PFSK-1 (cell line): ENCODE results near the gene H6PD.

Source experiments
- FOXP2 ChIP-seq: optimal IDR thresholded peaks from 2 replicates; pipeline ENCODE3; 2011; ENCODE audit warnings: borderline replicate concordance, control low read depth, inconsistent platforms; ENCODE audit not compliant: insufficient read depth; ENCODE audit errors: extremely low read length, extremely low read depth
- POLR2AphosphoS5 ChIP-seq: IDR thresholded peaks from 2 replicates; pipeline ENCODE4 v1.6.1; 2012; ENCODE audit warnings: low read depth, mild to moderate bottlenecking, control low read depth, low read length, moderate library complexity
- REST ChIP-seq, 2 experiments: IDR thresholded peaks; 2 replicates each; pipeline versions ENCODE4 v1.6.1 to v1.8.0; 2011 to 2012; ENCODE audit warnings: low read depth in 2 of 2, low read length in 2 of 2, control low read depth in 1 of 2, inconsistent platforms in 1 of 2, mild to moderate bottlenecking in 1 of 2, moderate library complexity in 1 of 2; ENCODE audit not compliant: insufficient read depth in 1 of 2
- SIN3A ChIP-seq: IDR thresholded peaks from 2 replicates; pipeline ENCODE4 v1.6.1; 2012; ENCODE audit warnings: mild to moderate bottlenecking, low read length, moderate library complexity, borderline replicate concordance; ENCODE audit not compliant: insufficient read depth
- TAF1 ChIP-seq: IDR thresholded peaks from 2 replicates; pipeline ENCODE4 v1.6.1; 2012; ENCODE audit warnings: low read length, control low read depth, borderline replicate concordance; ENCODE audit not compliant: insufficient read depth

H6PD gene

DNA sequence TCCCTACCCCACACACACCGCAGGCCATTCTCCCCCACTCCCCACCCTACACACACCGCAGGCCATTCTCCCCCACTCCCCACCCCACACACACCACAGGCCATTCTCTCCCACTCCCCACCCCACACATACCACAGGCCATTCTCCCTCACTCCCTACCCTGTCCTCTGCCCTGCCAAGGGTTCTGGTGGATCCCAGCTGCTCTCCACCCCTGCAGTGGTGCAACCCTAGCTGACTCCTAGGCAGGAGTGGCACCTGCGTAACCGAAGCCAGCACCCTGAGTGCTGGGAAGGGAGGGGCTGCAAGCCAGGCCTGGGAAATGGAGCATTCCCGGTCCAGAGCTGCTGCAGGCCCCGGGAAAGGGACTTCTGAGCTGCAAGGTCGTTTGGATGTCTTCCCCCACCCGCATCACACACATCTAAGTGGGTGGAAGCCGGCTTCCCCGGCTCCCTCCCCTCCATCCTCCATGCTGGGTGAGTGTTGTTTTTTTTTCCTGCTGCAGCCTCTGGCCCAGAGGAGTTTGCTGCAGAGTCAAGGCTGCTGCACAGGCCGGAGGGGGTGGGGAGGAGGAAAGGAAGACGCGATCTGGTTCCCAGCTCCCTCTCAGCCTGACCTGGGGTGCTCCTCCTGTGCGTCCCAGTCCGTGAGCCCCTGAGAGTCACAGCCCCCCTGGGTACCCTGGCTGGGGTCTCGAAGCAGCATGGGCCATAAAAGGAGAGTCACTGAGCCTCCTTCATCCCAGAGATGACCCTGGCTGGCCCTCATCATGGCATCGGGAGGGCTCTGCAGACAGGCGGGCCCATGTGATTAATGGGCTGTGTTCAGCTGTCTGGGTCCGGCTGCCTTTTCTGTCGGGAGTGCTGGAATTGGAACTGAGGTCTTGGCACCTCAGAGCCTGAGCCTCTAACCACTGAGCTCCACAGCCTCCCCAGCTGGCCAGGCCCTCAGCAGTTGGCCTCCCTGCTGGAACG, 16.1 kb downstream of the H6PD start:
- TF ChIP-seq POLR2AphosphoS5 (no peak), TAF1 (no peak), SIN3A (no peak)

DNA sequence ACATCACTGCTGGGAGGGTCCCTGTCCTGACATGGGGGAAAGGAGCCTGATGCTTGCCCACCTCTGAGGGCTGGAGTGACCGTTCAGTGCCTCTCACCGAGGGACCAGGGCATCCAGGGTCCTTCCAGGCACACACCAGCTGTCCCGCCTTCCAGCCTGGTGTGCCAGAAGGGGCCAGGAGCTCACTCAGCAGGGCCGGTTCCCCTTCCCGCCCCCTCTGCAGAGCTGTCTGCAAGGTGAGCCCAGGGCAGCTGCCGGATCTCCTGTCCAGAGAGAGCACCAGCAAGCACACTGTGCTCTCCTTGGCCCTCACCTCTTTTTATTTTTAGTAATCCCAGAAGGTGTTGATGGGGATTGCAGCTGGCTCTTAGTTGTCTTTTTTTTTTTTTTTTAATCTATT, 16.9 kb downstream of the H6PD start:
- no peak for TF ChIP-seq FOXP2
- TF ChIP-seq TAF1 = no peak
- no peak for TF ChIP-seq REST (IDR thresholded peaks at IDR 0.05; ENCODE audit: insufficient read depth in 1 of 2, low read depth in 2 of 2, low read length in 2 of 2)
- TF ChIP-seq POLR2AphosphoS5 = no peak

DNA sequence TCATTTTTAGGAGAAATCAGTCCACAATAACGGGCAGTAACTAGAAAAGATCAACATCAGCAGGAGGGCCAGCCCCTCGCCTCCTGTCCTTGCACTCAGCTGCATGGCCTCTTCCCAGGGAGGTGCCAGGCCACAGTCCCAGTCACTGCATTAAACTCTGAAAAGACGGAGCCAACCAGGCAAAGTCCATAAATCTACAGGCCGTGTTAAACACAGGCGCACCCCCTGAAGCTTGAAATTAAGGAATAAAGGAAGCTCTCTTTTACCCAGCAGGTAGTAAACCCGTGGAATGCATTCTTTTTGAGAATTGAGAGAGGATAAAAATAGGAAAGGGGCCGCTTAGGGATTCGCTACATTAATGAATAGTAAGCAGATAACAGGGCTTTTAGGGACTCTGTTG, 18.4 kb downstream of the H6PD start:
- TF ChIP-seq TAF1 = no peak
- TF ChIP-seq FOXP2 = no peak
- no peak for TF ChIP-seq REST (IDR thresholded peaks at IDR 0.05; ENCODE audit: insufficient read depth in 1 of 2, low read depth in 2 of 2, low read length in 2 of 2)
- TF ChIP-seq POLR2AphosphoS5 = no peak
- TF ChIP-seq SIN3A = no peak

GRCh38 chr1:9253453-9254105, 19.0 kb downstream of the H6PD start:
- TF ChIP-seq FOXP2 (no peak), SIN3A (no peak), REST (IDR thresholded peaks at IDR 0.05; ENCODE audit: insufficient read depth in 1 of 2, low read depth in 2 of 2, low read length in 2 of 2) (no peak), TAF1 (no peak), POLR2AphosphoS5 (no peak)

DNA sequence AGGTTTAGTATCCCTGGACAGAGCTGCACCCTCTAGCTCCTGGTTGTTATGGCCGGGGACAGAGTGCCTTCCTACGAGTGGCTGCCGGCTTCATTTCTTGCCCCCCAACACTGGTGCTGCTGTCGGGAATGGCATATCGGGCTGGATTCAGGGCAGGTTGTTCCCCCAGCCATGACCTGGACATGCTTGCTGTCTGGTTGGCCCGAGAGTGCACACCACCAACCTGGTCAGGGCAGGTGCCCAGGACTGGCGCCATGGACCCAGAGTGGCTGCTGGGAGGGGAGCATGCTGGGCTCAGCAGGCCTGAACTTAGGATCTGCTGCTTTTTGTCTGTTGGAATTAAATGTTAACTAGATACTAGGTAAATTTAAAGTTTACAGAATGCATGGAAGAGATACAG, 21.8 kb downstream of the H6PD start:
- TF ChIP-seq POLR2AphosphoS5 (no peak), FOXP2 (no peak), REST (IDR thresholded peaks at IDR 0.05; ENCODE audit: insufficient read depth in 1 of 2, low read depth in 2 of 2, low read length in 2 of 2) (no peak), SIN3A (no peak), TAF1 (no peak)
